Mesodermal cell (in vitro differentiated cells): ENCODE results near the gene MUC5B.

ENCODE experiments used
- H3K27ac ChIP-seq: 2 replicates; pipeline ENCODE4 v1.7.0; 2013; ENCODE audit warnings: mild to moderate bottlenecking, low read depth, low read length, moderate library complexity; ENCODE audit not compliant: severe bottlenecking
- H3K36me3 ChIP-seq: 2 replicates; pipeline ENCODE4 v1.7.1; 2013; ENCODE audit warnings: mild to moderate bottlenecking, low read length, moderate library complexity; ENCODE audit not compliant: control insufficient read depth, insufficient read depth
- H3K4me1 ChIP-seq: one replicate; pipeline ENCODE4 v1.7.1; 2013; ENCODE audit warnings: mild to moderate bottlenecking, low read length; ENCODE audit not compliant: insufficient read depth, control insufficient read depth, poor library complexity, severe bottlenecking
- H3K4me3 ChIP-seq: 2 replicates; pipeline ENCODE4 v1.7.0; 2013; ENCODE audit warnings: low read length, control low read depth, mild to moderate bottlenecking; ENCODE audit not compliant: insufficient read depth, poor library complexity, severe bottlenecking; ENCODE audit errors: extremely low read depth
- H3K9me3 ChIP-seq: 2 replicates; pipeline ENCODE4 v1.7.1; 2013; ENCODE audit warnings: mild to moderate bottlenecking, low read length, moderate library complexity; ENCODE audit not compliant: control insufficient read depth
- WGBS, 2 experiments: methylation state at CpG; one replicate each; pipeline ENCODE4 v1.1.5; 2013; ENCODE audit warnings: missing lambda C conversion rate in 2 of 2; ENCODE audit not compliant: insufficient coverage in 2 of 2; 5-methylcytosine and 5-hydroxymethylcytosine counted together

MUC5B gene

DNA sequence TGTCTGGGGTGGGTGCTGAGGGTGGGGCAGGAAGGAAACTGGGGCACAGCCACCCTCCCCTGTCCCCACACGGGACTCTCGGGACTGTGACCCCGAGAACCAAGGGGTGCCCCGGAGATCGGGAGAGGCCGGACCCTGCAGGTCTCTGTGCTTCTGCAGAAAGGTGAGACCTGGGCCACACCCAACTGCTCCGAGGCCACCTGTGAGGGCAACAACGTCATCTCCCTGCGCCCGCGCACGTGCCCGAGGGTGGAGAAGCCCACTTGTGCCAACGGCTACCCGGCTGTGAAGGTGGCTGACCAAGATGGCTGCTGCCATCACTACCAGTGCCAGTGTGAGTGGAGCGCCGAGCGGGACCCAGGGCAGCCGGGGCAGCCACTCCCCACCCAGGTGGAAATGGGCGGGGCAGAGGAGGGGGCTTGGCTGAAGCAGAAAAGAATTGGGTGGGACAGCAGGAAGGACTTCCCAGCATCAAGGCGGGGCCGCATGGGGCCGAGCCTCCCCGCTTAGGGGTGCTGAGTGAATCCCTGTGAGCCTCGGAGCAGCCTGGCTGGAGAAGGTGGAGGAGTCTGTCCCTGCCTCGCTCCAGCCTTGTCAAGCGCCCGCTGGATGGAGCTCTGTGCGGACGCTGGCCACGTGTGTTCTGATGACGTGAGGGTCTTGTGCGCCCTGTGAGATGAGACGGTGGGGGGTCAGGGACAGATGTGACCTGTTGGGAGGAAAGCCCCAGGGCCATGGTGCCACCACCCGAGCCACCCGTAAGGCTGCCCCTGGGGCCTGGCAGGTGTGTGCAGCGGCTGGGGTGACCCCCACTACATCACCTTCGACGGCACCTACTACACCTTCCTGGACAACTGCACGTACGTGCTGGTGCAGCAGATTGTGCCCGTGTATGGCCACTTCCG, 29.3 kb upstream of the MUC5B start:
- H3K4me3 ChIP-seq, result no peak overlapping the region
- H3K4me1 ChIP-seq, result no peaks in the 10 kb centered on the region
- WGBS, 2 experiments, result 92% methylated on average over 30 to 41 of the region's 43 CpGs
- H3K9me3 ChIP-seq, result no peaks in the 10 kb centered on the region
- no peaks in the 10 kb centered on the region for H3K36me3 ChIP-seq
- no peak overlapping the region for H3K27ac ChIP-seq

- Histone ChIP-seq H3K36me3 (no peaks in the 10 kb centered on the region), H3K4me1 (no peaks in the 10 kb centered on the region), H3K9me3 (no peaks in the 10 kb centered on the region), H3K4me3 (no peak overlapping the region), H3K27ac (no peak overlapping the region)
- 92 to 93% methylated on average over 59 of the region's 59 CpGs for WGBS, 2 experiments
These were observed 28.5 kb upstream of the MUC5B start for GRCh38 chr11:1194231-1194976.

- Histone ChIP-seq H3K4me1 (no peaks in the 10 kb centered on the region), H3K9me3 (no peaks in the 10 kb centered on the region), H3K36me3 (no peaks in the 10 kb centered on the region), H3K4me3 (no peak overlapping the region), H3K27ac (no peak overlapping the region)
- 90 to 92% methylated on average over 22 to 25 of the region's 32 CpGs for WGBS, 2 experiments
These were observed 27.7 kb upstream of the MUC5B start for GRCh38 chr11:1194977-1195681.

GRCh38 chr11:1195682-1196515, 27.0 kb upstream of the MUC5B start:
- H3K4me3 ChIP-seq, result no peak overlapping the region
- 93 to 95% methylated on average over 17 to 37 of the region's 41 CpGs for WGBS, 2 experiments
- H3K9me3 ChIP-seq, result no peaks in the 10 kb centered on the region
- H3K4me1 ChIP-seq, result no peaks in the 10 kb centered on the region
- H3K27ac ChIP-seq, result no peak overlapping the region
- H3K36me3 ChIP-seq, result no peaks in the 10 kb centered on the region

DNA sequence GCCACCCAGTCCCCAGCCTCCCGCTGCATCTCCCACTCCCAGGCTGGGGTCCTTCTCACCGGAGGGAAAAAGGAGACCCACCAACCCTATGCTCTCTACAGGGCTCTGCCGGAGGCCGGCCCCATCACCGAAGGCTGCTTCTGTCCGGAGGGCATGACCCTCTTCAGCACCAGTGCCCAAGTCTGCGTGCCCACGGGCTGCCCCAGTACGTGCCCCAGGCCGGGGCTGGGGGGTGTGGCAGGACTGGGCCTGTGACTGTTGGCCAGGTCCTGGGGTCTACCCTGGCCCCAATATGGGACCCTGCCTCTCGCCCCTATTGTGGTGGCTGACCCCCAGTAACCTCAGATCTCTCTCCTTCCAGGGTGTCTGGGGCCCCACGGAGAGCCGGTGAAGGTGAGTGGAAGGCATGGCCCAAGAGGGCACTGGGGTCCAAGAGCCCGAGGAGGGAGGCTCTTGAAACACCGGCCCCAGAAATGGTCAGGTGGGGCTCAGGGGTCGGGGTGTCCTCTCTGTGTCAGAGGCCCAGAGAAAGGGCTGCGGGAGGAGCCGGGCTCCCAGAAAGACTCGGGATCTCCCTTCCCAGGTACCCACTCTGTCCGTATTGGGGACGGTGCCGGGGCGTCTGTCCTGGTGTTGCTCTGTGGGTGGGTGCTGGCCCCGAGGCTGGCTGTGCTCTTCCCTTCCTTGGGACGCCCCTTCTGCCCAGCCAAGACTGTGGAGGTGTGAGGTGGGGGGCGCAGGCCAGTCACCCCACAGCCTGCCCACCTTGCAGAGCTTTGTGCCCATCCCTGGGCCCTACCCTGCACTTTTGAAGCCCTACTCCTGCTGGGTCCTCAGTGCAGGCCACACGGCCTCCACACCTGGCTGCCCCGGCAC, 26.1 kb upstream of the MUC5B start:
- H3K36me3 ChIP-seq, result no peaks in the 10 kb centered on the region
- H3K4me1 ChIP-seq, result no peaks in the 10 kb centered on the region
- no peak overlapping the region for H3K27ac ChIP-seq
- WGBS, 2 experiments, result 81 to 83% methylated on average over 11 to 14 of the region's 28 CpGs
- H3K4me3 ChIP-seq, result no peak overlapping the region
- H3K9me3 ChIP-seq, result no peaks in the 10 kb centered on the region

- Histone ChIP-seq H3K9me3 (no peaks in the 10 kb centered on the region), H3K27ac (no peak overlapping the region), H3K4me3 (no peak overlapping the region), H3K4me1 (no peaks in the 10 kb centered on the region), H3K36me3 (no peaks in the 10 kb centered on the region)
- WGBS, 2 experiments, result 87 to 89% methylated on average over 24 to 29 of the region's 29 CpGs
These were observed 25.4 kb upstream of the MUC5B start for GRCh38 chr11:1197431-1197885.

- Histone ChIP-seq H3K4me3 (no peak overlapping the region), H3K9me3 (no peaks in the 10 kb centered on the region), H3K4me1 (no peaks in the 10 kb centered on the region), H3K36me3 (no peaks in the 10 kb centered on the region), H3K27ac (no peak overlapping the region)
- WGBS, 2 experiments, result 81% methylated on average over 23 to 30 of the region's 33 CpGs
These were observed 24.8 kb upstream of the MUC5B start for GRCh38 chr11:1197886-1198560.

GRCh38 chr11:1198561-1199240, 24.2 kb upstream of the MUC5B start:
- 88 to 90% methylated on average over 22 to 26 of the region's 26 CpGs for WGBS, 2 experiments
- H3K4me3 ChIP-seq, result no peak overlapping the region
- H3K9me3 ChIP-seq, result no peaks in the 10 kb centered on the region
- no peak overlapping the region for H3K27ac ChIP-seq
- no peaks in the 10 kb centered on the region for H3K4me1 ChIP-seq
- H3K36me3 ChIP-seq, result no peaks in the 10 kb centered on the region
